GM10266 (cell line): ENCODE data around the gene YPEL5.
"Not testable (repeated sequence)": the region's sequence is repeated elsewhere in the genome, so short reads cannot be mapped to it uniquely, and the experiment has no call there.

Source experiments
- DNase-seq: peaks from one replicate; pipeline ENCODE4 v3.0.0; 2012; ENCODE audit errors: extremely low spot score
- CTCF ChIP-seq: IDR thresholded peaks from 2 replicates; pipeline ENCODE4 v1.5.1; 2012; ENCODE audit warnings: mild to moderate bottlenecking, low read depth; ENCODE audit not compliant: control insufficient read depth, insufficient read depth; ENCODE audit errors: missing control alignments

Gene YPEL5

GRCh38 chr2:30108851-30109250 is 38.0 kb upstream of the YPEL5 start:
- TF ChIP-seq CTCF, result no peak
- DNase-seq, result no peak

- no peak for DNase-seq
- no peak for TF ChIP-seq CTCF
Measured at GRCh38 chr2:30109856-30110255, 37.0 kb upstream of the YPEL5 start.

GRCh38 chr2:30110773-30111172 is 36.0 kb upstream of the YPEL5 start:
- no peak for TF ChIP-seq CTCF
- DNase-seq, result no peak

- DNase-seq, result not testable (repeated sequence)
Measured at GRCh38 chr2:30111186-30111585, 35.6 kb upstream of the YPEL5 start.

- TF ChIP-seq CTCF, result no peak
- no peak for DNase-seq
Measured at GRCh38 chr2:30112561-30112960, 34.2 kb upstream of the YPEL5 start.

GRCh38 chr2:30113617-30114293 is 33.1 kb upstream of the YPEL5 start:
- DNase-seq, result no peak
- no peak for TF ChIP-seq CTCF

GRCh38 chr2:30115141-30115980 is 31.4 kb upstream of the YPEL5 start:
- peak; percentile 84 for TF ChIP-seq CTCF

More at GRCh38 chr2:30115141-30115980, 31.4 kb upstream of the YPEL5 start:
- DNase-seq, result peak; percentile 64
